OCI-LY3 (cell line): ENCODE measurements around the gene HERC2.

Source experiments
- CTCF ChIP-seq: fragments of 200-600, 300-600 bp; sonication (generic); IDR thresholded peaks from 2 replicates; pipeline ENCODE4 v1.5.1; 2014; ENCODE audit warnings: antibody characterized with exemption, low read length, low read depth
- EZH2phosphoT487 ChIP-seq: fragments of 200-600 bp; shearing (Covaris generic); IDR thresholded peaks from 2 replicates; pipeline ENCODE4 v1.6.1; 2018; ENCODE audit warnings: antibody characterized with exemption, mixed run types, low read depth

- no peak for TF ChIP-seq CTCF
- TF ChIP-seq EZH2phosphoT487: no peak
Observed at GRCh38 chr15:28131946-28132345, 190.0 kb downstream of the HERC2 start.
